PC-3 (cell line): ENCODE data around the gene RGS7. TPM values are rescaled to one million over a fixed set of nuclear protein-coding genes. Genes with fewer than 3 reads are reported as not detected.
A peak's percentile ranks its signal among the peaks of the same experiment; 100 is the strongest.

ENCODE experiments used
- ATAC-seq: fragments of 200-7000 bp; cut with Tn5 transposase; 2 replicates; pipeline ENCODE4 v1.9.1; 2020; ENCODE audit warnings: mild to moderate bottlenecking, moderate library complexity
- BruUV-seq: library from RNA; stranded (reverse); fragments of 400-500 nt; replicated peaks from 2 replicates; lab custom pipeline; 2021; lab: Mats Ljungman, UMichigan
- CTCF ChIA-PET: fragments of 300-600 bp; sonication (Branson Sonifier 250); formaldehyde crosslinking; loops from one replicate; lab custom pipeline; 2022; ENCODE audit warnings: antibody characterized with exemption; lab: Charles Lee
- POLR2A ChIA-PET: fragments of 300-600 bp; sonication (Branson Sonifier 250); formaldehyde crosslinking; loops from one replicate; lab custom pipeline; 2022; ENCODE audit warnings: antibody characterized with exemption; ENCODE audit not compliant: unreplicated experiment; lab: Charles Lee
- DNase-seq: peaks from one replicate; pipeline ENCODE4 v3.0.0-alpha.2; 2015
- H2AFZ ChIP-seq: fragments of 300-600 bp; sonication (generic); 2 replicates; pipeline ENCODE4 v1.6.0; 2016; ENCODE audit warnings: antibody characterized with exemption, low read length
- H3F3A ChIP-seq: fragments of 300-600 bp; sonication (generic); one replicate; pipeline ENCODE4 v1.6.0; 2017; ENCODE audit warnings: antibody characterized with exemption, low read length, control low read depth, mild to moderate bottlenecking; ENCODE audit not compliant: unreplicated experiment
- H3K27ac ChIP-seq: fragments of 300-600 bp; sonication (generic); 2 replicates; pipeline ENCODE4 v1.5.1; 2016; ENCODE audit warnings: mild to moderate bottlenecking, low read length
- H3K27me3 ChIP-seq: fragments of 300-600 bp; sonication (generic); 2 replicates; pipeline ENCODE4 v1.6.1; 2016; ENCODE audit warnings: low read length, mixed read lengths
- H3K36me3 ChIP-seq: fragments of 300-600 bp; sonication (generic); 2 replicates; pipeline ENCODE4 v1.6.1; 2016; ENCODE audit warnings: low read depth, mixed run types, low read length, mixed read lengths
- H3K4me1 ChIP-seq: fragments of 300-600 bp; sonication (generic); 2 replicates; pipeline ENCODE4 v1.5.1; 2016; ENCODE audit warnings: low read length; ENCODE audit not compliant: insufficient read depth
- H3K4me2 ChIP-seq: fragments of 300-600 bp; sonication (generic); 2 replicates; pipeline ENCODE4 v1.6.0; 2016; ENCODE audit warnings: low read length
- H3K4me3 ChIP-seq: fragments of 300-600 bp; sonication (generic); 2 replicates; pipeline ENCODE4 v1.5.1; 2016; ENCODE audit warnings: mild to moderate bottlenecking, low read length, mixed read lengths
- H3K79me2 ChIP-seq: fragments of 300-600 bp; sonication (generic); 2 replicates; pipeline ENCODE4 v1.6.1; 2017; ENCODE audit warnings: low read length, mixed read lengths
- H3K9ac ChIP-seq: fragments of 300-600 bp; sonication (generic); 2 replicates; pipeline ENCODE4 v1.6.0; 2016; ENCODE audit warnings: mild to moderate bottlenecking, low read length
- H3K9me2 ChIP-seq: fragments of 300-600 bp; sonication (generic); replicated peaks from 2 replicates; pipeline ENCODE4 v1.6.1; 2016; ENCODE audit warnings: mixed run types, low read length, mixed read lengths
- H3K9me3 ChIP-seq: fragments of 300-600 bp; sonication (generic); 2 replicates; pipeline ENCODE4 v1.6.1; 2016; ENCODE audit warnings: low read length, mixed read lengths
- H4K20me1 ChIP-seq: fragments of 300-600 bp; sonication (generic); 2 replicates; pipeline ENCODE4 v1.6.1; 2016; ENCODE audit warnings: low read length, mixed read lengths
- CTCF ChIP-seq: fragments of 300-600 bp; sonication (generic); conservative IDR thresholded peaks from 2 replicates; pipeline ENCODE4 v1.5.1; 2017; ENCODE audit warnings: antibody characterized with exemption, low read depth, mild to moderate bottlenecking, low read length
- EZH2 ChIP-seq: fragments of 300-600 bp; sonication (generic); IDR thresholded peaks from one replicate; pipeline ENCODE4 v1.6.1; 2017; ENCODE audit warnings: antibody characterized with exemption, mild to moderate bottlenecking, low read length; ENCODE audit not compliant: unreplicated experiment
- EZH2phosphoT487 ChIP-seq: fragments of 300-600 bp; sonication (generic); IDR thresholded peaks from 2 replicates; pipeline ENCODE4 v1.6.1; 2018; ENCODE audit warnings: mild to moderate bottlenecking, antibody characterized with exemption, low read length, borderline replicate concordance
- intact Hi-C: fragments of 100-400 bp; cut with micrococcal nuclease; formaldehyde crosslinking; loops from 2 replicates; pipeline ENCODE4 v1.9.0; 2023
- total RNA-seq: library from RNA; depleted of rRNA; stranded (reverse); fragments of >200 nt; gene quantifications from 2 replicates; pipeline ENCODE4 v1.2.3, GENCODE V29; 2014

RGS7 gene
- total RNA-seq, 1 experiment from 2014 or later = 0.15 TPM

GRCh38 chr1:241034203-241034936 lies 322.6 kb downstream of the RGS7 start:
- H3K27me3 ChIP-seq = peaks cover 96% of the 10 kb centered on the region
- H3K9me2 ChIP-seq = no peaks in the 10 kb centered on the region
- H2AFZ ChIP-seq = no peak overlapping the region
- H3K79me2 ChIP-seq = no peaks in the 10 kb centered on the region
- no peaks in the 10 kb centered on the region for H4K20me1 ChIP-seq
- H3K36me3 ChIP-seq = no peaks in the 10 kb centered on the region
- intact Hi-C loops = no loop called here
- no peaks in the 10 kb centered on the region; the same call in 1 of the 2 replicates for H3K9me3 ChIP-seq
- no peak for TF ChIP-seq EZH2phosphoT487
- ChIA-PET POLR2A (interaction anchor here (0.6 kb wide), 1 partner anchor 153 kb away, joined by 3 read pairs; no protein-coding TSS in a partner anchor), CTCF (no interaction called here)
- H3K27ac ChIP-seq = no peak overlapping the region
- BruUV-seq = no TSS peak
- no peak for ATAC-seq
- H3F3A ChIP-seq = no peaks in the 10 kb centered on the region
- no peak for DNase-seq
- no peak overlapping the region for H3K4me2 ChIP-seq
- H3K9ac ChIP-seq = no peak overlapping the region
- H3K4me3 ChIP-seq = no peak overlapping the region
- no peaks in the 10 kb centered on the region for H3K4me1 ChIP-seq

- POLR2A ChIA-PET = no interaction called here
- TF ChIP-seq EZH2 (peak; percentile 58), EZH2phosphoT487 (no peak), CTCF (no peak)
Observed at GRCh38 chr1:241024834-241025233, 332.2 kb downstream of the RGS7 start.

GRCh38 chr1:241022366-241022765 lies 334.6 kb downstream of the RGS7 start:
- H3K27ac ChIP-seq = no peak overlapping the region
- no peaks in the 10 kb centered on the region for H3K4me1 ChIP-seq
- H3K4me2 ChIP-seq = no peak overlapping the region
- DNase-seq = peak; percentile 59
- no TSS peak for BruUV-seq
- H3F3A ChIP-seq = no peaks in the 10 kb centered on the region
- ChIA-PET POLR2A (no interaction called here), CTCF (no interaction called here)
- H3K4me3 ChIP-seq = no peak overlapping the region
- H3K27me3 ChIP-seq = peaks cover 78% of the 10 kb centered on the region
- no peak overlapping the region for H3K9ac ChIP-seq
- no peaks in the 10 kb centered on the region for H4K20me1 ChIP-seq
- ATAC-seq = peak; percentile 42
- H3K9me3 ChIP-seq = no peaks in the 10 kb centered on the region
- intact Hi-C loops = no loop called here
- H3K9me2 ChIP-seq = no peaks in the 10 kb centered on the region
- TF ChIP-seq EZH2phosphoT487 = no peak
- TF ChIP-seq EZH2 = no peak
- no peak for TF ChIP-seq CTCF
- no peaks in the 10 kb centered on the region for H3K79me2 ChIP-seq
- H3K36me3 ChIP-seq = no peaks in the 10 kb centered on the region
- H2AFZ ChIP-seq = no peak overlapping the region

More at GRCh38 chr1:241024834-241025233, 332.2 kb downstream of the RGS7 start:
- Histone ChIP-seq H2AFZ (no peak overlapping the region), H4K20me1 (no peaks in the 10 kb centered on the region), H3K27me3 (peaks cover 100% of the 10 kb centered on the region), H3K36me3 (no peaks in the 10 kb centered on the region), H3F3A (no peaks in the 10 kb centered on the region), H3K27ac (no peak overlapping the region), H3K4me3 (no peak overlapping the region), H3K79me2 (no peaks in the 10 kb centered on the region), H3K9ac (no peak overlapping the region), H3K9me2 (no peaks in the 10 kb centered on the region), H3K9me3 (no peaks in the 10 kb centered on the region; the same call in 1 of the 2 replicates), H3K4me2 (no peak overlapping the region), H3K4me1 (no peaks in the 10 kb centered on the region)
- no TSS peak for BruUV-seq
- CTCF ChIA-PET = no interaction called here
- DNase-seq (no peak), ATAC-seq (no peak)
- intact Hi-C loops = no loop called here
